GM21529 (cell line): ENCODE data around the gene SH3TC2.

Source experiments
- ATAC-seq: cut with Tn5 transposase; IDR thresholded peaks from one replicate; pipeline ENCODE4 v1.9.1; 2021; ENCODE audit not compliant: unreplicated experiment

SH3TC2 gene

DNA sequence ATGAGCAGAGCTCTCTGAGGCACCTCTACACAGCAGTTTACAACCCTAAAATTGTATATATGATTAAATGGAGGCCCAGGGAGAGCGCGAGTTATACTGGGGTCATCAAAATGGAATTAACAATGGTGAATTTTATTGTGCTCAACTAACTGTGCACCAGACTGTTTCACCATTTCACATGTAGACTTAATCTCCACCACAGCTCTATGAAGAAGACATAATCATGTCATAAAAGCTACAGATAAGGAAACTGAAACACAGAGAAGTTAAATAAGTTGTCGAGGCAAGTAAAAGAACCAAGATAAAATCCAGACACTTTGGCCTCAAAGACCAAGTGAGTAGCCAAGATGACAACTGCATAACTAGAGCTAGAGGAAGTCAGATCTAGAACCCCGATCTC lies 1.5 kb downstream of the SH3TC2 start:
- ATAC-seq, result no peak

DNA sequence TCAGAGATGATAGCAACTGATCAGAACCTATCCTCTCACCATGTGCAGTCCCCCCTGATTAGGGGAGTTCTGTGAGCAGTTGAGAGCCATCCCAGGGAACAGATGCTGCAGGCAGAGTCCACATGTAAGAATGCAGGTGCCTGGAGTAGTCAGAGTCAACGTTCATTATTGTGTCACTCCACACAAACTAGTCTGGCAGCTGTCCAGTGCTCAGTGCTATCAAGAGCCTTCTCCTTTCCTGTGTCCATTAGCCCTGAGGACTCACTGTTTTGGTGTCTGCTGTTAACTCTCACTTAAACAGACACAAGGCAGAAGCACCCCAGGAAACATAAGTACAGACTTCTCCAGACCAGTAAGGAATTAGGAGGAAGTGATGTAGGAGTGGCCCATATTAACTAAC lies 2.5 kb downstream of the SH3TC2 start:
- no peak for ATAC-seq

DNA sequence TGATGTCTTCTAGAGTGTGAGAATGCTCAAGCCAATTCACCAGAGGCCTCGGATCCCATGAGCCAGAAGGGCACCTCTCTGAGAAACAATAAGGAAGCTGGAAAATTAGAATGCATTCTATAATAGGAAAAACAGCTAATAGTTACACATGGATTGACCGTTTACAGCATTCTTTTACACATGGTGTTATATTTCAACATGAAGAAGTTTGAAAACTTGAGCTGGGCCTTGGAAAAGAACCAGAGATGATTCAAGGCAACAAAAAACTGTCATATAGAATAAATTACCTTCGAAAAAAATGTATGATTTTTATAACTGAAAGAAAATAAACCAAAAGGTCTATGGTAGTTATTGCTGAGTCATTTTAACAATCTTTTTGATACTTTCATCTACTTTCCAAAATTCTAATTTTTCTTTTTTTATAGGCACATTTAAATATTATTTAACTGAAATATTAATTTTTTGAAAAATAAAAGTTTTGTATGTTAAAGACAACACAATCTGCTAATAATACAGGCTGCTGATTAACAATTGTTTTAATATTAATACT lies 6.2 kb downstream of the SH3TC2 start:
- no peak for ATAC-seq

DNA sequence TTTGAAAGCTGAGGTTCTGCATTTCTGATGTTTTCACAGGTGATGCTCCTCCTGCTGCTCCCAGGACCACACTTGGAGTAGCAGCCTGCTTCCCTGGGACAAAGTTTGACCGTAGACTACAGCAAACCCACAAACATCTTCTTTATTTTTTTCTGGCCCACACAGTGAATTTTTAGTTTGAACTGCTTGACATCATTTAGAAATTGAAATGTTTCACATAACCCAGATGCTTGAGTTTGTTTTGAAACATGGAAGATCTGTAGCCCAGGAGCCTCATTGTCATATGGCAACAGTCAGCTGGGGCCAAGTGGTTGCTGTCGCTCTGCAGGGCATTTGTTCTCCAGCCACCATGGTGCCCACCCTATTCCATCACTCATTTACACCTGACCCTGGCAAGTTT lies 8.4 kb downstream of the SH3TC2 start:
- no peak for ATAC-seq

DNA sequence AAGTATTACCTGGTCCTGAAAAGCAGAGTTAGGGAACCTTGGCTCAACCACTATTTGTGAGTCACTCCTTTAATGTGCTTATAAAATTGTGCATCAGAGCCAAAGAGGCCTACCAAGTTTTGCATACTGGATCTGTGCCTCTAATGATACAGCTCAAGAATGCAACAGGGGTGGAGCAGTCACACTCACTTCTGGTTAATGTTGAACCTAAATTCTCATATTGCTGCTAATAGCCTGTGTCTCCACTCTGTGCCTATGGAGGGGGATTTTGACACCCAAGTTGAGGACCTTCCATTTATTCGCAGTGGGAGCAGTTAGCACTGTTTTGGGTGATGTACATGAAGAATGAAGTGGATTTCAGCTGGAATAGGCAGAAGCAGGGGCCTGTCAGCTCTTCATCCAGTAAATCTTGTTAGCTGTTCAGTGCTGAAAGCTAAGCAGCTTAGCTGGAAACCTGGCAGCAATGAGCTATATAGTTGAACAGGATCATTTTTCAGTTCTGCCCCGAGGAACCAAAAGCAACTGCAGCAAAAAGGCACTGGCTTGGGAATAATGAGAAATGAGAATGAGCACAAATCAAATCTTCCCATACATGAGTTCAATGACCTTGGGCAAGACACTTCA lies 9.7 kb downstream of the SH3TC2 start:
- no peak for ATAC-seq

DNA sequence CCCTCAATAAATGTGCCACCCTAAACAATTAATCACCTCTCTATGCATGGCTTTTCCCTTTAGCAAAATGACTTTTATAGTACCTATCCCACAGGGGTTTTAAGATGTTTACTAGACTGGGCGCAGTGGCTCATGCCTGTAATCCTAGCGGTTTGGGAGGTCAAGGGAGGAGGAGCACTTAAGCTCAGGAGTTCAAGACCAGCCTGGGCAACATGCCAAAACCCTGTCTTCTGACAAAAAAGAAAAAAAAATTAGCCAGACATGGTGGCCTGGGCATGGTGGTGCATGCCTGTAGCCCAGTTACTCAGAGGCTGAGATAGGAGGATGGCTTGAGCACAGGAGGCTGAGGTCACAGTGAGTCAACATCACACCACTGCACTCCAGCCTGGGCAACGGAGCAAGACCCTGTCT lies 13.5 kb downstream of the SH3TC2 start:
- ATAC-seq, result no peak

DNA sequence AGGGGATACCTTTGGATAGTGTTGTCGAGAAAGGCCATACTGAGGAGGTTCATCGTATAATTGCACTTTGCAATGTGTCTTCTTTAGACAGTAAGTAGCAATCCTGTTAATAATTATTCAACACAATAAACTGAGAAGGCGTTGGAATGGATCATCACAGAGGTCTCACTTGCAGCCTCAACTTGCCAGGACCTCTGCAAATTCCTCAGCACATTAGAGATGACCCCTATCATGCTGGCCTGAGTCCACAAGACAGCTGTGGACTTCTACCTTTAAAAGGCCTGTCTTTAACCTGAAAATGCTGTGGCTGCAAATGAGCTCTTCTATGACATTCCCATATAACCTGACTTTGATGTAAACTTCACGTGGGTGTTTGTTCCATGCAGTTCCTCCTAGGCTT lies 14.1 kb downstream of the SH3TC2 start:
- ATAC-seq, result no peak

DNA sequence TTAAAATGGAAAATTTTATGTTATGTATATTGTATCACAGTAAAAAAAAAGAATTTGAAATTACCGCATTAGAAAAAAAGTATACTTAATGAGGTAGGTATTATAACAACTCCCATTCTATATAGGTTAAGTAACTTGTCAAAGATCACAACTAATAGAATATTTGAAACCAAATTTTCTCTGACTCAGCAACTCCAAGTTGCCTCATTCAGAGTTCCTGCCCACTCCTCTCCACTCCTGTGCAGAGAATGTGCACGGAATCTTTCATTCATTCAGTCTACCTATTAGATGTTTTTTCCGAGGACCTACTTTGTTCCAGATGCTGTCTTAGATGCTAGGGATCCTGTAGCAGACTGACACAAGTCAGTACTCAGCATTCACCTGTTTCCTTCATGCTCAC lies 15.4 kb downstream of the SH3TC2 start:
- ATAC-seq, result no peak

DNA sequence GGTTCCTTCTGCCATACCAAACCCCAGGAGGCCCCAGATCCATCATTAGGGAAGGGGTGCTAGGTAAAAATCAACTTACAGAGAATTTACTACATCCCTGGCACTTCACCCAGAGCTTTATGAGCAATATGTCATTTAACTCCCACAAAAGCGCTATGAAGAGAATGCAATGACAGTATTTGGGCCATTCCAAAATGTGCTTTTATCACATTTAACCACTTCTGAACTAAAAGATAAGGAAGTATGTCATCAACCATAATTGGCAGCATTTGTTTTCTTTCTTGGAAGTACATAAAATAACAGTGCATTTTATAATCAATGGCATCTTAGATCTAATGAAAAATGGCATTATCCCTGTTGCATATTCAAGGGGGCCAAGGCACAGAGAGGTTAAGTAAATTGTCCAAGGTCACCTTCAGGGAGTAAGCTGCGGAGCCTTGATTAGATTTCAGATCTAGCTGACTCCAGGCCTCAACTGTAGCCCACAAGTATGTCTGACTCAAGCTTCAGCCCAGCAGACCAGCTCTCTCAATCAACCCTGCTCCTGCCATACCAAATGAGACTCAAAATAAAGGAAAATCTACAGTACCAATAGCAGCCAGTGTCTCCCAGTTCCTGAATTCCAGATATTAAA lies 16.5 kb downstream of the SH3TC2 start:
- no peak for ATAC-seq

DNA sequence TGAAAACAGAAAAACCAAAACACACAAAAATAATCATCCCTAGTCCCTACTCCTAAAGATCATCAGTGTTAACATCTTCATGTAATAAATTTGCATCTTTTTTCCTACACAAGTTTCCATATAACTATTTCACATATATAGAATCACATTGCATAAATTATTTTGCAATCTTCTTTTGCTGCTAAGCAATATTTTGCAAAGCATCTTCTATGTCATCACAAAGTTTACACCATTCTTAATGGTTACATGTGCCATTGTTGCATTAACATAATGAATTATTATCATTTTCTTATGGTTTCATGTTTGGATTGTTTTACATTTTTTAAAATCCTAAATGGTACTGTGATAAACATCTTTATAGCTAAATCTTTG lies 17.8 kb downstream of the SH3TC2 start:
- no peak for ATAC-seq

DNA sequence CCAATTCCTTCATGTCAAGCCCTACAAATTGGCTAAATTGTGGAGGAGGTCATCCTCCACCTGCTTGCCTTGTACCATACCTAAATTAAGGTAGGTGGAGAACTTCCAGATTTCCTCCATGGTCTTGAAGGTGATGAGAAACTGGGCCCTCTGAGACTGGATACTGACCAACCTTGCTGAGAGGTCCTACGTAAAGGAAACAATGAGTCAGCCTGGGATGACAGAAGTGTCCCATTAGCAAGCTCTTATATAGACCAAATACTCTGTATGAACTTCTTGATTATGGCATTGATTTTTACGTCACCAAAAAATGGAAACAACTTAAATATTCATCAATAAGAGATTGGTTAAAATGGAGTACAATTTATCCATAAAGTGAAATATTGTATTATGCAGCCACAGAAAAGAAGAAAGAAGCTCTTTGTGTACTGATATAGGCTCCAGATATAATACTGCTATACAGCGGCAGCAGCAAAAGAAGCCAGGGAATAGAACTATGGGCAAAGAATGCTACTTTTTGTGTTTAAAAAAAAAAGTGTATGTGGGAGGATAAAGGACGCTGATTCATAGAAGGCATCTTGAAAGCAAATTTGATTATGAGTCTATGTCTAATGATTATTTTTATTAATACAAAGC lies 18.3 kb downstream of the SH3TC2 start:
- no peak for ATAC-seq

DNA sequence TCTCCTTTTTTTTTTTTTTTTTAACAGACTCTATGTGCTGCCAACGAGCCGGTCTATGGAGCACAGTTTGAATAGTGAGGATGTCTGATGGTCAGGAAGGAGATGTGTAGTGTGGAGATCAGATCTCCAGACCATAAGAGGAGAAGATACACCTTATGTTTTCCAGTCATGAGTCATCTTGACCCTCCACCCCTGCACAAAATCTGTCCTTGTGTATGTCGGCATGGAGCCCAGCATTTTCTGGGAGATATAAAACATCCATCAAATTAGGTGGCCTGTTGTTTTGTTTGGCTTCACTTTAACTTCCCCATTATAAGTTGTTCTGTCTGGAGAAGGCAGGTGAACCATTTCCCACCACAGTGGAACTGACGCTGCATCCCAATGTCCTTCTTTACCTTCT lies 19.2 kb downstream of the SH3TC2 start:
- no peak for ATAC-seq

DNA sequence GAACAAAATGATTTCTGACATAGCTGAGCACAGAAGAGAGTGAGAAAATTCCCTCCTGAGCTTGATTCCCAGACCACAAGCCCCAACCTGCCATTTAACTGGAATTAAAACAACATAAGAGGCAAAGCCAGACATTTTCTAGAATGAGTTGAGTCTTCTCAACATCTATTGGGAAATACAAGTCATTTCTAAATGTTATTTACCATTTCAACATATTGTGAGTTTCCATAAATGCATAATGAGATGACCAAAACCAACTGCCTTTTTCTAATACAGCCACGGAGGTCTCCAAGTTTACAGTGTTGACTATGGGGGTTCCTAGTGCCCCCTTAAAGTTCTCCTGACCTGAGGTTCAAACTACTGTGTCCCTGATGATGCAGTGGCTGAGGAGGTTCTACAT lies 20.0 kb downstream of the SH3TC2 start:
- no peak for ATAC-seq

DNA sequence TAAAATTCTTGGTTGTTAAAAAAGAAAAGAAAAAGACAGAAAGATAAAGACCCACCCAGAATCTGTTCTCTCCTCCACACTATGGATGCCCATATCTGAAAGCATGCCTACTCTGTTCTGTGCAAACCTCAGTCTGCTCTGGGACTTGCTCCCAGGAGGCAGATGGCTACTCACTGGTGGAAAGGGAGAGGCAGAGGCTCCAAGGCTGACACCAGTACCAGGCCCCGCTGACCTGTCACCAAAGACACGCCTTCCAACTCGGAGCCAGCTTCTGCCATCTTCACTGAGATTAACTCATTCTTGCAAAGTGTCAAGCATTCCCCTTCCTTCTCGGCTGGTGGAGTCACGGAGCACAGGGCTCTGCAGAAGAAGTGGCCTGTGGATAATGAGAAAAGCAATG lies 21.6 kb downstream of the SH3TC2 start:
- no peak for ATAC-seq

DNA sequence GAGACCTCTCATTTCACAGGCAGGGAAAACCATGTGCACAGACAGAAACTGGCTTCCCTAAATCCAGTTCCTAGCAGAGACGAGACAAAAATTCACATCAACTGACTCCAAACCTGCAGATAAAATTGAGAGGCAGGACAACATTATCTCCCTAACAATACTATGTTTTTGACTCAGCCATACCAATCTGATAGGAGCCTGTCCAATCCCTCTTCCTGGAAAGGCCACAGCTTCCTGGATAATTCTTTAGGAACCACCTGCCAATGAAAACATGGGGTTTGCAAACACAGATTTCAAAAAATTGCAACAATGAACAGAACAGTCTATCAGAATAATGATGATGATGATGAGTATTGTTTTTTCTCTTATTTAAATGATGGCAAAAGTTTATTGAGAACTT lies 22.4 kb downstream of the SH3TC2 start:
- ATAC-seq, result no peak

DNA sequence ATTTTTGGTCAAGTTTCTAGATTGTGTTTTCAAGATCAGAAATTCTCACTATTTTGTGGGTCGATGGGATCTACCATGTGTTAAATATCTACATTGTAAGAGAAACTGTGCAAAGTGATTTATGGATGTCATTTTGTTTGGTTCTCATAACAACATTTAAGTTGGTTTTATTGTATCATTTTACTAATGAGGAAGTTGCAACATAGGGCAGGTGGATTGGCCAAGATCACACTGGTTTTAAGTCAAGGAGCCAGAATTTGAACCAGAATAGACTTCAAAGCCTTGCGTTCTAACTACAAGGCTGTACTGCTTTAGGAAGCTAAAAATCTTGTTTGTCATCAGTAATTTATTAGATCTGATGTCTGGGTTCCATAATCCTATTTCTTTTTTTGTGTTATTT lies 23.4 kb downstream of the SH3TC2 start:
- no peak for ATAC-seq

DNA sequence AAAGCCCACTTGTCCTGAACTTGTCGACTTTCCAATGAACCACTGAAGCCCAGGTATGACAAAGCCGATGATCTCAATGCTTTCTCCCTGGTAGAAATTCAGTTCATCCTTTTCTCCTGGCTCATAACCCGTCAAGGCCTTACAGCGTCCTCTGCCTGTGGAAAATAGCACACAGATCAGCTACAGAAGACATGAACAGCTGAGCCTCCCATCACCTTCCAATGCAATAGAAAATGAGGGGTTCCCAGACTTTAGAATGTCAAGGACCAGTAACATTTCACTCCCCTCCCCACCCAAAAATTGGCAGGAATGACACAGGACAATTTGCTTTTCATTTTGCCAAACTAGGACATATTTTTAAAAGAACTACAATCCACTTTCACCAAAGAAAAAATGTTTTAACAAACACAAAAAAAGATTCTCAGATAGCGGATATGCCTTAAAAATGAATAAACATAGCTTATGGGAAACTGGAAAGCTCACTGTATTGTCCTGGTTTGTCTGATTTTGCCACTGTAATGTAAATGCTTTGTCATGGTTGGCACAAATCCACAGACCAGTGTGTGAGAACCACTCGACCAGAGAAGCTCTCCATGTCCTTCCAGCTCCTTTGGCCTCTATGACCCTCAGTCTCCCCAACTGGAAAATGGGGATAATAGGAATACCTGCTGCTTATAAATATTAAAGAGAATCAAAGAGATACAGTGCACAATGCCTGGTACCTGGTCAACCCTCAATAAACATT lies 24.4 kb downstream of the SH3TC2 start:
- ATAC-seq, result no peak

DNA sequence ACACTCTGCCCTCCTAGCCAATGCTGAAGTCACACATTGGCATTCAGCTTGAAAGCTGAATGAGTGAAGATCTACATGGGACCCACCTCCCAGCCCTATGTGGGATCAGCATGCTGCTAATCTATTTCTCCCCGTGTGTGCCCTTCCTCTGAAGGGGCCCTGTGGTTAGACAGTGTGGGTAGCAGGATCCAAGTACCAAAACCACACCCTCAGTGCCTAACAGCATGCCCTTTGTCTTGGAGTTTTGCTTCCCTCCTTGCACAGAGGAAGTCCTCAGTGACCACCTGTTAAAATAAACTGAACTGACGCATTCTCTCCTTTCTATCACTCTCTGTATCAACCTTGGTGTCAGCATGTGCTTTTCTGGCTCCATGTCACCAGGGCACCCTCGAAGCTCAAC lies 25.0 kb downstream of the SH3TC2 start:
- no peak for ATAC-seq

DNA sequence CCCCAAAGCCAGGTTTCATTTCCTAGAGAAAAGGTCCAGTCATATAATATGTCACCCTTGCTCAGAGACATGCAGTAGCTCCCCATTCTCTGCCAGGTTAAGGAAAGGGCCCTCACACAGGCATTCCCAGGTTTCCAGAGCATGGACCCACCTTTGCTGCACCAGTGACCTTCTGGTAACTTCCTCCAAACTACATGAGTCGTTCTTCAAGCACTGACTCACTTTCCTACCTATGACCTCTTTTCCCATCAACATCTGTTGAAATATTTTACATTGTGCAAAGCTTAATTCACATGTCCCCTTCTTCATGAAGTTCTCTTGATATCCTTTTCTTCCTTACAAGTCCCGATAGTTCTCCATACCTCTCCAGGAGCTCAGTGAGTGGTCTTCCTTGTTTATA lies 25.9 kb downstream of the SH3TC2 start:
- no peak for ATAC-seq

DNA sequence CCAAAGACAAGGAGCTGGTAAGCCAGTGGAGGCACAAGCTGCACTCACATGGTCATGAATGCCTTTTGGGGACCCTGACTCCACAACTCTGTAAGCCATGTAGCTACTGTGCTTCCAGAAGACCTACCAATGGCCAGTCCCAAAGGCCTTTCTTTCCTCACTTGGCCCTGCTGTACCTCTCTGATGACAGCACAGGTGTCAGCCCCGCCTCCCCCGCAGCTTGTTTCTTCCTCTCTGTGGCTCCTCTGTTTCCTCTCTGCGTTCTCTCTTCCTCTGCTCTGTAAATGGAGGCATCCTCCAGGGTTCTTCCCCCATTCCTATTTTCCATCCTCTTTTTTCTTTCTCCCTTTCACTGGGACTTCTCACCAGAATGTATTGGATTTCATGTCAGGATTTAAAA lies 26.7 kb downstream of the SH3TC2 start:
- no peak for ATAC-seq

DNA sequence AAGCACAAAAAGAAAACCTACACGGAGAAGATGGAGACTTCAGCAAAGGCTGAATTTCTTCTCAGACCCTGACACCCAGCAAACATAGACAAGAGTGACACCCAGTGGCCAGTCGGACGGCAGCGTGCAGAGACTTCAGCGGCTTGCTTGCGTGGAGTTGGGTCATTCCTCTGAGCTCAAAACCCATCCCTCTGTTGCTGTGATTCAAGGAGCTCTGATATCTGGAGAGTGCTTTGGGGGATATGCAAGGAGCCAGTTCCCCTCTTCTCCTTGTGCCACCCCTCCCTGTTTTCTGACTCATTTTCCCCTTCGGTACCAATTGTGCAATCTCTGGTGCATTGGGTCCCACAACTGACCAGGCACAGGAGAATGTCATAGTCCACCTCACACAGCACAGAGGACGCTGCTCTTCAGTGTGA lies 27.5 kb downstream of the SH3TC2 start:
- ATAC-seq, result peak; percentile 96
